Measurements from ENCODE around the gene ALS2CL. TPM values are rescaled to one million over a fixed set of nuclear protein-coding genes. Genes with fewer than 3 reads are reported as not detected.

ALS2CL gene
- polyA plus RNA-seq, 3 donors: 10.4 to 20.6 (median 19.3) TPM

DNA sequence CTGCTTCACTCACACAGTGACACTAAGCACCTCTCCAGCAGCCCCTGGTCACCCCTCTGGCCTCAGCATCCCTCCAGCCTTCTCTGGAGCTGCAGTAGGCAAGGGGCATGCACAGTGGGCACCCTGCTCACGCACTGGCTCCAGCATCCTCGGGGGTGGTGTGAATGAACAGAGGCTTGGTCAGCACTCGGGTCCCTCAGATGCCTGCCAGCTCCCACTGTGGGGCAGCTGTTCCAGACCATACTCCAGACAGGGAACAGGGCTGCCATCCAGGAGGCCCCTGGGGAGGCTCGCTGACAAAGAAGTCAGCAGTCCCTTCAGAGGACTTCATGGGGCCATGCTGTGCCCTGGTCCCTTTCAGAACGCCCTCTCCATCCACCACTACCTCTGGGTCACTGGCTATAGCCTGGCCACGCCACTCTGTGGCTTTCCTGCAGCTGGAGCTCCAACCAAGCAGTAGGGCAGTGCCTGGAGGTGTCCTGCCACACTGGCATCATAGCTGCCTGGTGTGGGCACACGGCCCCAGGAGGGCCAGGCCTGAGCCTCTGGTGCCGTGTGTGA lies 26.3 kb downstream of the ALS2CL start:
- DNase-seq: no peak

DNA sequence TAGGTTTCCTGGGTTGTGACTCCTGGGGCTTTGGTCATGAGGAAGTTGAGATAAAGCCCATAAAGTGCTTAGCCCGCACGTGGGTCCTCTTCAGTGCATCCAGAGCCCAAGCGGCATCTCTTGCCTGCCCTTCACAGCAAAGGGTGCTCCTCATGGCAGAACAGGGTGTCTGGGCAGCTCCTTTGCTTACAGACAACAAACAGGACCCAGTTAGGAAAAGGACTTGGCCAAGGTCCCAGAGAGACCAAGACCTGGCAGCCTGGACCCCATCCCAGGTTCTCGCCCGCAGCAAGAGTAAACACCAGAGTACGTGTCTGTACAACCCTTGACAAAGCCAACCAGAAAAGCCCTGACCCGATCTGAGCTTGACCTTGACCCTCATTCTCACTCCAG lies 27.0 kb downstream of the ALS2CL start:
- DNase-seq: no peak

DNA sequence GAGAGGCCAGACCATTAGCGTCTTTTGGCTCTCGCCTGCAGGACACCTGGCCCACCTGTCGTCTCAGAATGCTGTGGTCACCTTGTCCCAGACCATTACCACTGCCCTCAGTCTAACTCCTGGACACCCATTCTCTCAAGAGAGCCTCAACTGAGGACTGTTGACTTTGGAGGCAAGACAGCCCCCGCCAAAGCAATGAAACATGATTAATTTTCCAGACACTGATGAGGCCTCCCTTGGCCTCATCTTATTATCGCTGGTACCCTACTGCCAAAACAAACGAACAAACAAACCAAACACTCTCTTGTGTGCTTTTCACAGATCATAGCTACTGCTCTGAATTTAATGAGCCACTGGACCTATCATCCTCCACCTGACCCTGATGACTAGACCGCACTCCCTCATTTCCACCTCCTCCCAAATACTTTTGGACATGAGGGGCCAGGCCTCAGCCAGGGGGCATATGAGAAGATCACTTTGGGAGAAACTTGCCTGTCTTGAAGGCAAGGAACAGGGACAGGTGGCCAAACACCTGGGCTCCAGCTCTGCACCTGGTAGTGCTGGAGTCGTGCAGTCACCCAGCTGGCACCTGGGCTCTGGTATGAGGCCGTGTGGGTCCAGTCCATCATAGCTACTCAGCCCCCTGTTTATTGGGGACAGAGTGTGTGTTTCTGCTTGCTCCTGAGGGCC lies 27.6 kb downstream of the ALS2CL start:
- no peak for DNase-seq

DNA sequence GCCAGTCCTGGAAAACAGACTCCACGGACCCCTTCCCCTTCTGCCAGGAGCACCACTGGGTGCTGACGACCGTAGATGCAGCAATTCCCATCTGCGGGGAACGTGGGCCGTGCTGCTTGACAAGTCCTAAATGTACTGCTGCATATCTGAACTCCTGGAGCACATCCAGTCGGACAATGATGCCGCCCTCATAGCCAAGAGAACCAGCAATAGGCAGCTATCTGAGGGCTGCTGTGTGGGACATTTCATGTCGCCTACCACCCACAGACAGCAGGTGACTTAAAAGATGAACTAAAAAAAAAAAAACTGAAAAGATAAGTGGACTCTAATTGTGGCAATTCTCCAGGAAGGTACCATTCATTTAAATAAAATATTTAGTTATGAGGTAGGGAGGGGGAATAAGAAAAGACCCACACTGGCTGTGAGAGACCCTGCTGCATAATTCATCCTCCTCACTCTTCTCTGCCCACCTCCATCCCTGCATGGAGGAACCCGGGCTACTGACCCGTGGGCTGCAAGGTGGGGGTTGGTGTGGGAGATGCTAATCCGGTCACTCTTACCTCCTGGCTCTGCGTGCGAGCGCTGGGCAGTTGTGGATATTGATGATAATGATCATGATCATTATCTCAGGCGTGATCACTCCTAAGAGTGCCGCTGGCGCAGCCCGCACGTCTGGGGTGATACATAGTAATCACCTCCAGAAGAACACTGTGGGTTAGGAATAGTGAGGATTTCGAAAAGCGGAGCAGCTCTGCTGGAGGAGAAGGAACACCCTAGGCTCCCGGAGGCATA lies 28.3 kb downstream of the ALS2CL start:
- DNase-seq: no peak

DNA sequence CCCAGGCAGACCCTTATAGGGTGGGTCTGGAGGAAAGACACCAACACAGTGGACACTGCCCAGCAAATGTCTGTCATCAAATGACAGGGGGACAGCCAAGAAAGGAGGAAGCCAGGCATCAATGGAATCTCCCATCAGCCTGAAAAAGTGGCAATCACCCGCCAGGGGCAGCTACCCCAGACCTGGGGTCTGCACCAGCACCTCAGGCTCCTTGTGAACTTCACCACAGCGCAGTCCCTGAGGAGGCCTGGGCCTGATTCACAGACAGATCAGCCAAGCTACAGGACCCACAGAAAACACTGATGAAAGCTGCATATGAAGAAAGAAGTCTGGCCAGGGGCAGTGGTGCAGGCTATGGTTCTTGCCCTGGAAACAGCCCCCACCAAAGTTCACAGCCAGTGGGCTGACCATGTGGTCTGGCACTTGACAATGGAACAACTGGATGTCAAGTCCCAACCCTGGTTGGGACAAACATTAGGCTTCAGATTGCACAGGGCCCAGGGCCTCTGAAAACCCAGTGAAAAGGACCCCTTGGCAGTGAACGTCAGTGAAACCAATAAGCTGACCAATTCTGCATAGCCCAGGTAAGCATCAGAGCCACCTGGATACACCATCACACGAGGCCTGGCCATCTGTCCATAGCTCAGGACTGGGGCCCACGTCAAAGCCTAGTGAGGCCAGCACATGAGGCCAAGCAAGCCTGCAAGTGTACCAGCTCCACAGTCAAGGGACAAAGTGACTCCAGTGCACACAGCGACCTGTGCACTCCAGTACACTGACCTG lies 29.1 kb downstream of the ALS2CL start:
- DNase-seq: no peak

DNA sequence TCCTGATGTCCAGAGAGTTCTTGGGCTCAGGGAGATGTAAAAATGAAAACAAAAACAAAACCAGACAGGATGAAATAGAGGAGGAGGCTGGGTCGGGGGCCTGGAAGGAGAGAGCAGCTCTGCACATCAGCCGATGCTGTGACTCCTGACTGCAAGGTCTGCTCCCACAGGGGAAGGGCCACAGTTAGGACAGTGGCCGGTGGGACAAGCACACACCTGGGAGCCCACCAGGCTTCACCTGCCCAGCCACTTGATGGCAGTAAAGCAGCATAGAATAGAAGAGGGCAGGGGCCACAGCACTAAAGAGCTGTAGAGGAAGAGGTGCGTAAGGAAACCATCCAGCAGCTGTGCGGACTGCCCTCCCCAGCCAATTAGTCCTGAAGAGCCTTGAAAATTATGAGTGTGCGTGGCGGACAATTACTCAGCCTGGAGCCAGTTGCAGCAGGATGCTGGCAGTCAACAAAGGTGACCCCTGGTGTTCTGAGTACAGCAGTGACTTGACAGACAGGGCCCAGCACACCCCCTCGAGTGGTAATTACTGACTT lies 29.8 kb downstream of the ALS2CL start:
- DNase-seq: peak; percentile 46

DNA sequence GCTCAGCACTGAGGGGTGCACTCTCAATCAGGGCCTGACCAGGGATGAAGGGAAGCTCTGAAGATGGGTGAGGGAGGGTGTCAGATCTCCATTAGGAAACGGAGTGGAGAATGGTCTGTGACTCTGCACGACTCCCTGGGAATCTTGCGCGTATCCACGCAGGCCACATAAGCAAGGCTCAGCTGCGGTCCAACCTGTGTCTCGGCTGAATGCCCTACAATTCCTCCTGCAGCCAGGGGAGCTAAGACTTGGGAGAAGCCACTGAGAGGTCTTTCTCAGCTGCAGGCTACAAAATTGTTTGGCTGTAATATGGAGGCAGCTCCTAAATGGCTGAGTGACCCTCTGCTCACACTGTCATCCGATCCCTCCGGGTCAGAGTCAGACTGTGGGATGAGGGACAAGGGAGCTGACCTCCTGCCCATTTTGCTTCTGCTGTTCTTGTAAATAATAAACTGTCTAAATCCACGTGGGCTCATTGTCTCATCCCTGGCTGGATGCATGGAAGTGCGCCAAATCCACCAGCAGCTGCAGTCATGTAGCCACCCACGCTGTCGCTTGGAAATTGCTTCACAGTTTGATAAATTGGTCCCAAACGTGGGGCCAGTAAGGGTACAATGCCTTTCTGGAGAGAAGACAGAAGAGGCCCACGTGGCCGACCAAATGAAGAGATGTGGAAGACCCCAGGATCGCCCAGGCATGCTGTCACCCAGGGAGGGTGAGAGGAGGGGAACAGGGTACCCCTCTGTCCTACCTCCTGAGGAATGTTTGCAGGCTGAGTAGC lies 30.5 kb downstream of the ALS2CL start:
- DNase-seq: peak; percentile 78

DNA sequence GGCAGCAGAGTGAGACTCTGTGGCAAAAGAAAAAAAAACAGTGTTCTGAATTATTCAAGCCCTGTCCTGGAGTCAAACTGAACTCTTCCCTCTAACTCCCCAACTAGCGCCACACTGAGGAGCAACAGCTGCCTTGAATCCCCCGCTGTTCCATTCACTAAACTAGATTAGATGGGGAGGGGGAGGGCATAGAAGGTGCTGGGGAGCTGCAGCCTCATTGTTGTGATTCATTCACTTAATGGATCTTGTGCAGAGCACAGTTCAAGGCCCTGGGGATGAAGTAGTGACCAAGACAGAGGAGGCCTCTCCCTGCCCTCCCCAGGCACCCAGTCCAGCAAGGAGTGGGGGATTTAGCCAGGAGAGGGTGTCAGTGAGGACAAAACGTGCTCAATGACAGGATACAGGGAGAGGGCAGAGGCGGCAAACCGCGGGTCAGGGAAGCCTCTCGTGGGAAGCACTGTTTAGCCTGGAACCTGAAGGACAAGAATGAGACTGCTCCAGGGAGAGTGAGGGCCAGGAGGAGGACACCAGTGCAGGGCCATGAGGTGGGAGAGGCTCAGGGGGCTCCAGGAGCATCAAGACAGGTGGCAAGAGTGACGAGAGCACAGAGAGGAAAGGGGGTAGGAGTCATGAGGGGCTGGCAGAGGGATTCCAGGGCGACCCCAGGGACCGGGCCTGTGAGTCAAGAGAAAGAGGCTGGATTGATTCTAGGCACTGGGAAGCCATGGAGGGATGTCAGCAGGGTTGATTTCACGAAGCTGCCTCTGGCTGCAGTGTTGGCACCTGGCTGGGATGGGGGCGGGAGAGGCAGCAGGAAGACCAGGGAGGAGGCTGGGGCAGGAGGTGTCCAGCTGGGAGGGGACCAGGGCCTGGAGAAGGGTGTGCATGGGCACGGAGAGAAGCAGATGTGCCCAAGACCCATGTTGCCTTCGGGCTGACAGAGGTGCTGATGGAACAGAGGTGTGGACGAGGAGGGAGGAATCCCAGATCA lies 31.4 kb downstream of the ALS2CL start:
- DNase-seq: no peak

DNA sequence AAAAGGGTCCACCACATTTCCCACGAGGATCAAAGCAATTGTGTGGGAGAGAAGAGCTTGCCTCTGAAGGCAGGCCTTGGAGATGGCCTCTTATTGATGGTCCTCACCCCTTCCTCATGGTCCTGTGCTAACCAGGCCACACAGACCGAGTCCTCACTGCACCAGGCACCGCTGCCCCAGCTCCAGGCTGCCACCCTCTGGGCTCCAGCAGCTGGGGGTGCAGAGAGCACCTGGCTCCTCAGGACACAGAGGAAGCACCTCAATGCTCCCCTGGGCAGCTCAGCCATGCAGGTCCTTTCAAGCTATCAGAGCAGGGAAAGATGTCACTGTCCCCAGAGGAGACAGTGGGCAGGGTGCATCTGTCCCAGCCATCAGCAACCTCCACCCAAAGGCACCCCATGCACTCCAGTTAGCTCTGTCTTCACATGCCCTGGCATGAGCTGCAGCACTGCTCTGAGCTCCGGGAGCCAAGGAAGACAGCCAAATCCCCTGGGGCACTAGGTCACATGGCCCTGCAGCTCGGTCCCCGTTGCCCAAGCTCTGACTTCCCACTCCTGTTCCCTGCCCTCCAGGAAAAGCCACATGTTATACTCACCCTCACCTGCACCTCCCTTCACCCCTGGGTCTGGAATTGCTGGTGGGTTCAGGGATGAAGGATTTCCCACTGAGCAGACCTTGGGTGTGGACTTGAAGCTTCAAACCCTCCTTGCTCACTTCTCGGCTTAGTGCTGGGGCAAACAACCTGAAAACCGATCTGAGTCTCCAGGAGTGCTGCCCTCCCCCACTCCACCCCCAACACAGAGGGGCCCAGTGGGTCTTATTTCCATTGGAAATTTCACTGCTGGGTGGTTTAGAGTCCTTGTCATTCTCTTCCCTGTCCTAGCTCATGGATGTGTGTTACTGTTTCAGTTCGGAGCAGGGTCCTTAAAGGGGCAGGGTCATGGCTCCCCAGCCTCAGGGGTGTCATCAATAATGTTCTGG lies 32.6 kb downstream of the ALS2CL start:
- no peak for DNase-seq

DNA sequence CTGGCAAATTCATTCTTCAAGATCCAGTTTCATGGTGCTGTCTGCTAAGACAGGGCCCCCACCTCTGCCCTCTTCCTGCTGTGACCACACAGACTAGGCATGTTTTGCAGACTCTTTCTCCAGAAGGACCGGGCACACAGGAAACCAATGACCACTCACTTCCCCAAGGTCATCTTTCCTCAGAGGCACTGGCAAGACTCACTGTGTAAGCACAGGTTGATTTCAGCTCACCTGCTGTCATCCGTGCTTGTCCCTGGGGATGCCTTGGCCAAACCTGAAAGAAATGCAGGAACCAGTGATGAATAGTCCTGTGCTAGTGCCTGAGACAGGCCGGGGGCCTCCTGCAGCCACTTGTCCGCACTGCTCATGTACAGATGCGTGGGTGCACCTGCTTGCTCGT lies 33.5 kb downstream of the ALS2CL start:
- DNase-seq: no peak

DNA sequence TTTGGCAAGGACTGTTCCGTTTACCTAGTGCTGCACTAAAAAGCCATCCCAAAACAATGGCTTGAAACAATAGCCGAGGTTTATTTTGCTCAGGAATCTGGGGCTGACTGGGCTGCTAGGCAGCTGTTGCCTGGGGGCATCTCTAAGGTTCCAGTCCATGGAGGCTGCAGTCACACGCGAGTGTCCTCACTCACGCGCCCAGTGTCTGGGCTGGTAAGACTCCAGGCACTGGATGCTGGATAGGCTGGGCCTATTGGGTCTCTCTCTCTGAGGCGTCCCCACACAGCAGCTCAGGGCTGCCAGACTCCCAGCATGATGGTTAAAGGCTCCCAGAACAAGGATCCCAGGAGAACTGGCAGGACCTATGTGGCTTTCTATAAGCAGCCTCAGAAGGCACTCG lies 34.2 kb downstream of the ALS2CL start:
- no peak for DNase-seq

DNA sequence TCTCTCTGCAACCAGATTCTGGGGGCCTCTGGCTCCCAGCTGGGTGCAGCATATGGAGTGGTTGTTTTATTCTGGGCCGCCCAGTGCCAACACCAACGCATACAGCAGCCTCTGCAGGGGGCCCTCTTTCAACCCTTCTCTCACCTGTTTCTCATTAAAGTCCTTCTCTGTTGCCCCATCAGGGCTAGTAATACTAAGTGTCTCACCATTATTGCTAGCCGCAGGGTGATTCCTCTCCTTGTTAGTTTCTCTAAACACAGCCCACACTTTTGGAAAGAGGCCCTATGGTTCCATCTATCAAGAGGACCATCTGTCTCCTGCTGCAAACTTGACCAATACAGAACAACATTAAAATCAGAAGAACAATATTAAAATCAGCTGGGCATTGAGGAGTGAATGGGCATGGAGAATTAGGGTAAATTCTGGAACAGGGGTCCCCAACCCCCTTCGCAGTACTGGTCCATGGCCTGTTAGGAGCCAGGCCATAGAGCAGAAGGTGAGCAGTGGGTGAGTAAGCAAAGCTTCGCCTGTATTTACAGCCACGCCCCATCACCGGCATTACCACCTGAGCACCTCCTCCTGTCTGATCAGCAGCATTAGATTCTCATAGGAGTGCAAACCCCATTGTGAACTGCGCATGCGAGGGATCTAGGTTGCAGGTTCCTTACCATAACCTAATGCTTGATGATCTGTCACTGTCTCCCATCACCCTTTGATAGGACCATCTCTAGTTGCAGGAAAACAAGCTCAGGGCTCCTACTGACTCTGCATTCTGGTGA lies 36.5 kb downstream of the ALS2CL start:
- no peak for DNase-seq

DNA sequence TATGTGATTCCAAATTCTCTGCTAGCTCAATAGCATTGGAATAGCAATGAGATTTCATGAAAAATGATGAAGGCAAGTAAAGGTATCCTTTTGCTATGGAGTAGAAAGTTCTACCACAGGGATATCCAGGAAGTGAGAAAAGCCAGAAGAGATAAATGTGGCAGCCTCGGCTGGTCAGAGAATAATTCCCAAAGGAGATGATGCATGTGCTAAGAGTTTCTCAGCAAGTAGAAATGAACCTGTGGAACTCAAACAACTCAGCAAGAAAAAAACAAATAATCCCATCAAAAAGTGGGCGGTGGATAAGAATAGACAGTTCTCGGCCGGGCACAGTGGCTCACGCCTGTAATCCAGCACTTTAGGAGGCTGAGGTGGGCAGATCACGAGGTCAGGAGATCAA lies 38.2 kb downstream of the ALS2CL start:
- no peak for DNase-seq

DNA sequence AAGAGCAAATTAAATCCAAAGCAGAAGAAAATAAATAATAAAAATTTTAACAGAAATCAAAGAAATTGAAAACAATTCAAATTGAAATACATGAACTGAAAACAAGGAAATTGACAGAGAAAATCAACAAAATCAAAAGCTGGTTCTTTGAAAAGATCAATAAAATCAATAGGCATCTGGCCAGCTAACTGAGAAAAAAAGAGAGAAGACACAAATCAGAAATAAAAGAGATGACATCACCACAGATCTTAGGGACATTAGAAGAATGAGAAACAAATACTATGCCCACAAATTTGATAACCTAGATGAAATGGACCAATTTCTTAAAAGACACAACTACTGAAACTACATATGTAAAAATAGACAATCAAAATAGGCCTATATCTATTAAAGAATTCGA lies 42.4 kb downstream of the ALS2CL start:
- no peak for DNase-seq

DNA sequence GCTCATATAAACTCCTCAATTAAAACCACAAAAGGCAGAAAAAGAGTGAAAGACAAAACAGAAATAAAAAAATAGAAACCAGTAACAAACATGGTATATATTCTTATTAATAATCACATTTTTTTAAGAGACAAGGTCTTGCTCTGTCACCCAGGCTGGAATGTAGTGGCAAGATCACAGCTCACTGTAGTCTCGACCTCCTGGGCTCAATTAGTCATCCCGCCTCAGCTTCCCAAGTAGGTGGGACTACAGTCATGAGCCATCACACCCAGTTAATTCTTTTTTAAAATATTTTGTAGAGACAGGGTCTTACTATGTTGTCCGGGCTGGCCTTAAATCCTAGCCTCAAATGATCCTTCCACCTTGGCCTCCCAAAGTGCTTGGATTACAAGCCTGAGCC lies 44.0 kb downstream of the ALS2CL start:
- no peak for DNase-seq

DNA sequence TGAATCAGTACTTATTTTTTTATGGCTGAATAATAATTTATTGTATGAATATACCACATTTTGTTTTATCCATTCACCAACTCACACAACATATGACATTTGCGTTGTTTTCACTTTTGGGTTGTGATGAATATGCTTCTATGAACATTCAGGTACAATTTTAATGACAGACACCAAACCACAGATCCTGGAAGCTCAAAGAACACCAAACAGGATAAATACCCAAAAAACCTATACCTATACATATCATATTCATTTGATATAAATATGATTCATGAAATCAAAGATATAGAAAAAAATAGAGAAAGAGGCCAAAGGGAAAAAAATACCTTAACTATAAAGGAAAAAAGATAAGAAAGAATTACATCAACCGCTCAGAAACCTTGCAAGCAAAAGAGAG lies 45.4 kb downstream of the ALS2CL start:
- DNase-seq: no peak

DNA sequence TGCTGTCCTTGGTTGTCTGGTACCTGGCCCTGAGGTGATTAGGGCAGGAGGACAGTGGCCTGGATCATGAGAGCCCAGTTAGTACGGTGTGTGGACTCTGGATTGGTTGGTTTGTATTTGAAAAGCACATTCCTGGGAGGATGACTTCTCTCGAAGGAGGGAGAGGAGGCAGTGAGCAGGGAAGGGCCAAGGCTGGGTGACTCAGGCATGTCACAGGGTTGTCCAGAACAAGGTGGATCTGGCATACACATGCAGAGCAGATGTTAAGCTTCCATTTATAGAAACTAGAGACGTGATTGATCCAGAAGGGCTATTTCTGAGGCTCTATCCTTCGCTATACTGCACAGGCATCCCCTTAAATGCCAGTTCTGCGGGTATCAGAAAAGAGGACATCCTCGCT lies 46.8 kb downstream of the ALS2CL start:
- DNase-seq: no peak

DNA sequence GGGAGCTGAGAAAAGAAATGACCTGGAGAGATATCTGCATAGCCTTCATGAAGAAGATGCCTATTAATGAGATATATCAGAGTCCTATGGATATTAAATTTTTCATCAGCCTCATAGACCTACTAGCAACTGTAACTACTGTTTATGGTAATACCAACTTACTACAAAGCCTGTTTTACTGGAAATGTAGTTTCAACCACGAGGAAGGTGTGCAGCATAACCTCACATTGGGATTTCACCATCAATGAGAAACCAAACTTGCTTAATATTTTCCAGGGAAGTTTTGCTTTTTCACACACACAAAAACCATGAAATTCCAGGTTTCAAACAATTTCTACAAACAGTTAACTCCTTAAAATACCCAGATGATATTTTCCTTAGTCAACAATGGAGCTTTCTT lies 49.8 kb downstream of the ALS2CL start:
- no peak for DNase-seq

Data from renal pelvis (tissue), 4 donors.